HG02840 (cell line): ENCODE measurements around the gene DMP1.
"Not testable (repeated sequence)": the region's sequence is repeated elsewhere in the genome, so short reads cannot be mapped to it uniquely, and the experiment has no call there.

ENCODE experiments used
- ATAC-seq: cut with Tn5 transposase; IDR thresholded peaks from one replicate; pipeline ENCODE4 v1.9.1; 2021; ENCODE audit warnings: mild to moderate bottlenecking, moderate library complexity, moderate number of reproducible peaks; ENCODE audit not compliant: unreplicated experiment, low FRiP score

Gene DMP1

DNA sequence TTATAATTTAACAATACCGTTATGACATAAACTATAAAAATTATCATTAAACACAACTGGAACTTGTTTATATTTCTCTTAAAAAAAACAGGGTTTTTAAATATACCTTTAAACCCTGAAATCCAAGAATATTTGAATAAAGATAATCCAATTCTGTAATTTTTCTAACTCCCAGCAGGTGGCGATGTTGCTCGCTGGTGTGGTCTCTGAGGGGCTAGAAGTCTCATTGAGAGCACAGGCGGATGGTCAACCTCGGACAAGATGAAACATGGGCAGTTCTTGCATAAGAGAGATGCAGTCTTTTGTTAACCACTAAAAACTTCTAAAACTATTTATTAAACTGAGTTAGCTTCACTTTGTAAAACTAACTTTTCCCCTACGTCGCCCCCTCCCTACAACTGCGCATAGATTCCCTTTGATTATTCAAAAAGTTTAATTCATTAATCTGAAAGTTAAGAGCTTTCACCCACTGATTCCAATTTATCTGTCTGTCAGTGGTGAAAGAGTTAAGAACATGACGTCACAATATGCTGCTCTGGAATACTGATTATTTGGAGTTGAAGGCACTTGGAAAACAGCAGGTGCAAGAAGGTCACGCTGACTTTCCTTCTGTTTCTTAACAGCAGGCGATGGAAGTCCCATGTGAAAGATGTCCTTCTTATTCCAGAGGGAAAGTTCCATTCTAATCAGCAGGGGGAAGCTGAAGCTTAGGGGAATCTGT lies 29.5 kb downstream of the DMP1 start:
- no peak for ATAC-seq

DNA sequence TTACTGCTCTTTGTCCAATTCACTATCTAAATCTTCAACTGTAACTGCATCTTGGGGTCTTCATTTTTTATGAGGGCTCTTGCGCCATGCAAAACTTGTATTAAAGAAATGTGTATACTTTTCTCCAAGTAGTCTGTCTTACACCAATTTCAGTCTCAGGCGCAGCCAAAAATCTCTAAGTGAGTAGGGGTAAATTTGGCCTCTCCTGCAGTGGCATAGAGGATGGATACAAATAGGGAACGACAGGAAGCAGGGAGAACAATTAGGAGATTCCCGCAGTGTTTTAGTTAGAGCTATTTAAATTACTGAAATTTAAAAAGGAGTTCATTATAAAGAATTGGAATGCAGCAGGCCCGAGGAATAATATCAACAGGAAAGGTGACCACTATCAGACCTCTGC lies 30.2 kb downstream of the DMP1 start:
- no peak for ATAC-seq

DNA sequence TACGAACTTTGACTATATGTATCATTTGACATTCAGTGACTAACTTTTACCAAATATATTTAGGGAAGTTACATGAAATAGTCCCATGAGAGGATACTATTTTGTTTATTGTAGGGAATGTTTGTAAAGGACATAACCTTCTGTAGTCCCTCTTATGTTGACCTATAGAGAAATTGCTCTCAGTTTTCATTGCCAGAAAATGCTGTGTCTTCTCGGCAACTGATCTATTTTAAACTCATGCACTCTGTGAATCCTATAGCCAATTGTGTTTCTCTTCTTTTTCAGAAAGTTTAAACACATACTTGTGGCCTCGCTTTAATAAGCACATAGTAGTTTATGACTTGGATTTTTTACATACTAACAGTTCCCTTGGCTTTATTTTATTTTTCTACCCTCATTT lies 38.2 kb downstream of the DMP1 start:
- no peak for ATAC-seq

DNA sequence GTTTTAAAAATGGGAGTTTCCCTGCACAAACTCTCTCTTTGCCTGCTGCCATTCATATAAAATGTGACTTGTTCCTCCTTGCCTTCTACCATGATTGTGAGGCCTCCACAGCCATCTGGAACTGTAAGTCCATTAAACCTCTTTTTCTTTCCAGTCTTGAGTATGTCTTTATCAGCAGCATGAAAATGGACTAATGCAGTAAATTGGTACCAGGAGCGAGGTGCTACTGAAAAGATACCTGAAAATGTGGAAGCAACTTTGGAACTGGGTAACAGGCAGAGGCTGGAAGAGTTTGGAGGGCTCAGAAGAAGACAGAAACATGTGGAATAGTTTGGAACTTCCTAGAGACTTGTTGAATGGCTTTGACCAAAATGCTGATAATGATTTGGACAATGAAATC lies 40.9 kb downstream of the DMP1 start:
- not testable (repeated sequence) for ATAC-seq

DNA sequence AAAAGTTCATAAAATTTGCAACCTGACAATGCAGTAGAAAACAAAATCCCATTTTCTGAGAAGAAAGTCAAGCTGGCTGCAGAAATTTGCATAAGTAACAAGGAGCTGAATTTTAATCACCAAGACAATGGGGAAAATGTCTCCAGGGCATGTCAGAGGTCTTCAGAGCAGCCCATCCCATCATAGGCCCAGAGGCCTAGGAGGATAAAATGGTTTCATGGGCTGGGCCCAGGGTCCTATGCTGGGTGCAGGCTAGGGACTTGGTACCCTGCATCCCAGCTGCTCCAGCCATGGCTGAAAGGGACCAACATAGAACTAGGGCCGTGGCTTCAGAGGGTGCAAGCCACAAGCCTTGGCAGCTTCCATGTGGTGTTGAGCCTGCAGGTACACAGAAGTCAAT lies 42.0 kb downstream of the DMP1 start:
- not testable (repeated sequence) for ATAC-seq

DNA sequence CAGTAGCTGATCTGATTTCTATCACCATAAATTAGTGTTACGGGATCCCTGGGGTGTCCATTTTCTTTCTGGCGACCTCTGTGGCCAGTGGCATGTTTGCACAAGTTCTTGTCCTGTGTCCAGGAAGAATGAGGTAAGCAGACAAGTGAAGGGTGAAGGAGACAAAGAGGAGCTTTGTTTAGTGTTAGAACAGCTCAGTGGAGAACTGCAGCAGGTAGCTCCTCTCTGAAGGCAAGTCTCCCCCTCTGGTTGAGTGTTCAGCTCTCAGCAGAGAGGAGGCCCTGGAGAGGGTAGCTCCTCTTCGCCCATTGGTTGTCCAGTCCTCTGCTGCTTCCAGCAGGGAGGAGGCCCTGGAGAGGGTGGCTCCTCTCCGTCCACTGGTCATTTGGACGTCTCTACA lies 47.2 kb downstream of the DMP1 start:
- no peak for ATAC-seq

DNA sequence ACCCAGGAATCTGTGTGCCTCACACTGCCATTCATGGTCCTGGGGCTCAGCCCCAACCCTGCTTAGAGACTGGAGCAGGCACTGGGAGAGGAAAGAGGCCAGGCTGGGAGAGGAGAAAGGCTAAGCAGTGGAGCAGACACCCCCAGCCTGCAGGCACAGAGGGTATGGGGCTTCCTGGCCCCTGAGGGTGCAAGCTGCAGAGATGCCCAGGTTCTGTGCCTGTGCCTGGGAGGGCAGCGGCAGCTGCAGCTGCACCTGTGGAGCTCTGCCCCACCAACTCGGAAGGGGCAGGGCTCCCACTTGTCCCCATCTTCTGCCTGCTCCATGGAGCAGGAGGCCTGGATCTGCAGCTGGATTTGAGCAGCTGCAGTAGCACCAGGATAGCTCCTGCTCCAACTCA lies 47.9 kb downstream of the DMP1 start:
- no peak for ATAC-seq

DNA sequence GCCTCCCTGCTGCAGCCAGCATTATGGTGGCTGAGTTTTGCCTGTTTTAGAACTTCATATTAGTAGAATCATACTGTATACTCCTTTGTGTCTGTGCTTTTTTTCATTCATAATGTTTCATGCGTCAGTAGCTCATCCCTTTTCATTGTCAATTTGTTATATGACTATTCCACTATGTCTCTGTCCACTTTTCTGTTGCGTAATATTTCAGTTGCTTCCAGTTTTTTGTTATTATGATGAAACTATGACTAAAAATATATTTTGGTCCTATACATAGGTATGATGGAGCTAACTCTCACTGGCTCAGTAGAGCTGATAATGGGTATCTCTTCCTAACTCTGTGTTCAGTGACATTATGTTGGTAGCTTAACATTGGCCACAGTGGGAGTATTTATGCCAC lies 48.3 kb downstream of the DMP1 start:
- ATAC-seq, result no peak

DNA sequence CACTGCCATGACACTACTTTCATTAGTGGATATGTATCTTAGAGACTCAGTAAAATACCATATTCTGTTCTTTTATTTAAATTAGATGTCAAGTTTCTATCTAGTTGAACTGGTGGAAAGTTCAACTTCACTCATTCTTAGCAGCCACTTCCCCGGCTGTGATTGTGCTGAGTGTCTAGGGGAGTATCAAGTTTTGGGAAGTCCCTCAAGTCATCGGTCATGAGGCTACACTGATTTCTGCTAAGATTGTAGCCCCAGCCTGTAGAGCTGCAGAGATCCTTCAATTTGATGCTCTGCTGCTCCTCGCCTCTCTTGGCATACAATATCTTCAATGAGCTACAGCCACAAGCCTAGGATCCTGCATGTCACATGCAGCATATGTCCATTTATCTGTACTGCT lies 53.9 kb downstream of the DMP1 start:
- no peak for ATAC-seq

DNA sequence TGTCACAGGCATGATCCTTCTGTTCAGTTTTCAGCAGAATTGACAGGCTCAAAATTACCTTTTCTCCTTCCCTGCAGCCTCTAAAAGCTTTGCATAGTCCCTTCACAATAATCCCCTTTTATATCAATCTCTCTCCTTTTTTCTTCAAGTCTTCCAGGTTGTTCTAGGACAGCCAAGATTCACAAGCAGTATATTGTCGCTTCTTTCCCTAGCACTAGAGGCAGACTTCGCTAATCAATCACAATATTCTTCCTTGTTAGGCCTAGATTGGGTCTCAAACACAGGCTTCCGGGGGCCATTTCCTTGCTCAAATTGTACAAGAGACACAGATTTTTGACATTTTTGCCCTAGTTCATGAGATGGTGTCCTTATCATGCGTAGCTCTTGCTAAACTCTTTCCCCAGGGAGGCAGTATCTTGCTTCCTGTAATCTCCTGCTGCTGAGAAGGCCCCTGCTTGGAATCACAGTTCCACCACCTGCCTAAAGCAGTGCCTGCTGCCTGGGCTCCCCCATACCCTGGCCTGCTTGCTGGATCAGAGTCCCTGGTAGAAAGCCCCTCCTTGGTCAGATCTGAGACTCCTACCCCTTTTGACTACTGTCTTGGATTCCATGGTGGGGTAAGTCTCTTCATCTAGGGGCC lies 57.3 kb downstream of the DMP1 start:
- no peak for ATAC-seq
